NK-92 (cell line): ENCODE results near the gene SLC47A2.

Experiments used
- DNase-seq: peaks from one replicate; lab custom pipeline; 2025; ENCODE audit not compliant: unreplicated experiment; lab: John Stamatoyannopoulos, UW

SLC47A2 gene

DNA sequence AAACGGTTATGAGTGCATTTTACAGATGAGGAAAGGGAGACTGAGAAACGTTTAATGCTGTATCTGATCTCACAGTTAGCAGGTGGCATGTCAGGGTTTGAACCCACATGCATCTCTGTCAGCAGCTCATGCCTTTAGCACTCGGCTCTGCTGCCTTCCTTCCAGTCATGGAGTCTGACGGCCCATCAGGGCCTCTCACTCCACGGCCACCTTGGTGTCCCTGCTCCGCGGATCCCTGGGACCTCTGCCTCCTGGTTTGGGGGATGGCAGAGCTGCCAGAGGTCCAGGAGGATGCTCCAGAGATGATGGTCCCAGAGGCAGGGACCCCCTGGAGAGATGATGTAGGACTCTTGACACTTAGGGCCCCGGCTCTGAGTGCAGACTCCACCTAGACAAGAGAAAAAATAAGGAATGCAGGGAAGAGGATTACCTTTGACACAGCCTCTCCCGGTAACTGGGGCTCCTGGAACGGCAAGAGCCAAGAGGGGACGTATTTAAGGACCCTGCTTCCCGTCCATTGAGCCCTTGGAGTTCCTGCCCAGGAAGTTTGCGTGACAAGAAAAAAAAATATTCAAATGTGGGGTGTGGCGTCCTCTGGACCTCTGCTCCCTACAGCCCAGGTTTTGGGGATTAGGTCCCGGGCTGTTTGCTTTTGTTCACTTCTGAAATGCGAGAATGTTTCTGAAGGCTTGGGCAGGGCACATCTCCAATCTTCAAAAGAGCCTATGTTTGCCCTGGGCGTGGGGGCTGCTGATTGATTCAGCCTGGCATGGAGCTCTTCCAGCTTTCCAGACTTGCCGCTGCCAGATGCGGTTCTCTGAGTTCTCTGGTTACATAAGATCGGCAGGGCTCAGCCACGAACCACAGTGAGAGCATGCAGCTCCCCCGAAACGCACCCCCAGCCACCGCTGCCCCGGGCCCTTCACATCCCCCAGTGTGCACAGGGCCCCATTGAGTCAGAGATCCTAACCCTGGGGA is 31.7 kb upstream of the SLC47A2 start, which contains the start of gene ALDH3A1:
Gene ALDH3A1, minus strand, starts transcription at position 470 of the 978 bp plus-strand sequence. CDS start 3,169 bp downstream, outside the sequence.
- DNase-seq: no peak

DNA sequence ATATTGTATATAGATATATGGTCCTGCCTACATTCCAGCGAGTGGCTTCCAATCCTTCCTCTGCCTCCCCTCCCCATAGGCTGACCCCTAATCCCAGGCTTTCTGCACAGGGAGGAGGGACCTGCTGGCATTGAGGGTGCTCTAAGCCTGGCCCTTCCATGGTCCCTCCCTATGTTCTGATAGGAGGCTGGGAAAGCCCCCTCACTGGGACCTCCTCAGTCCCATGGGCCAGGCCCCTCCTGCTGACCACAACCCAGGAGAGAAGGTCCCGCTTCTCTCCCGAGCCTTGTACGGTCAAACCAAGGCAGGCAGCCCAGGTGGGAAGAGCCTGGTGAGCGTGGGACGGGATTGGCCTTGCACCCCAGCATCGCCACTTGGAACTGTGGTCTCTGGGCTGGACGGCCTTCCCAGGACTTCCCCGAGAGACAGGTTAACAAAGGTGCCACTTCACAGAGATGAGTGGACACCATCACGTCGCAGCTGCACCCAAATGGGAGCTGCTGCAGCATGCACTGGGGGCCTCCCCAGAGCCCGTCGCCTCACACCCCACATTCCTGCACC is 30.9 kb upstream of the SLC47A2 start:
- DNase-seq: no peak

DNA sequence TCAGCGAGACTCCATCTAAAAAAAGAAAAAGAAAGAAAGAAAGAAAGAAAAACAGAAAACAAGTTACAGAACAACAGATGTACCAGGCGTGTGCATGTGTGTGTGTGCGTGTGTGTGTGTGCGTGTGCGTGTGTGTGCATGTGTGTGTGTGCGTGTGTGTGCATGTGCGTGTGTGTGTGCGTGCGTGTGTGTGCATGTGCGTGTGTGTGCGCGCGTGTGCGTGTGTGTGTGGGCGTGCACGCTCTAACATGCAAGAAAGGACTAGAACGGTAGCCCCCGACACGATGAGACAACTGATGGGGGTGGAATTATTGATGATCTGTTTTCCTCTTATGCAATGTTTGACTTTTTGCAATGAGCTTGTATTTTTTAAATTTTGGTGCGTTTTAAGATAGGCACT is 30.1 kb upstream of the SLC47A2 start:
- no peak for DNase-seq

DNA sequence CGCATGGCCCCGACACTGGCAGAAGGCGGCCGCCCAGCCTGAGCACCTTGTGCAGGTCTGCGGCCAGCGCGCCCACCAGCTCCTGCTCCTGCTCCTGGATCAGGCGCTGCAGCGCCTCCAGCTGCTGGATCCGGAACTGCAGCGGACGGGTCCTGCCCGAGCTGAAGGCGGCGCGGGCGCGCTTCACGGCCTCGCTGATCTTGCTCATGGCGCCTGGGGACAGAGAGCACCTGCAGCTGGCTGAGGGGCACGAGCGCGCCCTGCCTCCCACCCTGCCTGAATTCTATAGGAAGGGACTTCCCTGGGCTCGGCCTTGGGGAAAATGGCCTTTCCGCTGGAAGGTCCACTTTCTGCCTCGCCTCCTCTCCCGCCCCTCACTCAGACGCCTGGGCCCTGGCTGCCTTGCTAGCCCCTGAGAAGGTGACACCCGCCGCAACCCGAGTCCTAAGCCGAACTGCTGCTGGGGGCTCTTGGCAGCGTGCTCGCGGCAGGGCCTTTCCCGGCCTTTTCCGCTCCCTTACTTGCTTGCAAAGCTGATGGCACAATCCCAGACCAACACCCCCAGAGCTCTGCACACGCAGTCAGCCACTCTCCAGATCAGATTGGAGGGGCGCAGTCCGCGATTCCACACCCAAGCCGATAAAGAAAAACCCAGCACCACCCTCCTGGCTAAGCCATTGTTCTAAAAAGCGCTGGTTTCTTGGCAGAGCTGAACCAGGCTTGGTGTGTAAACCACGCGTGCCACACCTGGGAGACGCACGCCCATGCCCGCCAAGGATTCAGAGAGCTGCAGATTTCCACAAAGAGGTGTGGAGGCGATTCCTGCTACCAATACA is 28.8 kb upstream of the SLC47A2 start:
- no peak for DNase-seq

DNA sequence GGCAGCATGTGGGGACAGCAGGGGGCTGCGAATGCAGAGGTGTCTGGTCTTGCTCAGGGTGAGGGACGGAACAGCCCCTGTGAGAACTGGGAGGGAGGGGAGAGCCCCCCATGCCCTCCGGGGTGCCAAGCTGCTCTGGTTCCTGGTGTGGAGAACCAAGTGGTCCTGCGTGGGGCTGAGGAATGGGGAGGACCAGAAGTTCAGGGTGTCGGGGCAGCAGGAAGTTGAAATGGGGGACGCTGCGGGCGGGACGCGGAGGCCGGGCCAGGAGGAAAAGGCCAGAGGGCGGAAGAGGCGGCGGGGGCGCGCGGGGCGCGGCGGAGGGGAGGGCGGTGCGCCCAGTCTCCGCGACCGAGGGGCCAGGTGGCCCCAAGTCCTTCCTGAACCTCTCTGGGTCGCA is 28.1 kb upstream of the SLC47A2 start:
- no peak for DNase-seq

DNA sequence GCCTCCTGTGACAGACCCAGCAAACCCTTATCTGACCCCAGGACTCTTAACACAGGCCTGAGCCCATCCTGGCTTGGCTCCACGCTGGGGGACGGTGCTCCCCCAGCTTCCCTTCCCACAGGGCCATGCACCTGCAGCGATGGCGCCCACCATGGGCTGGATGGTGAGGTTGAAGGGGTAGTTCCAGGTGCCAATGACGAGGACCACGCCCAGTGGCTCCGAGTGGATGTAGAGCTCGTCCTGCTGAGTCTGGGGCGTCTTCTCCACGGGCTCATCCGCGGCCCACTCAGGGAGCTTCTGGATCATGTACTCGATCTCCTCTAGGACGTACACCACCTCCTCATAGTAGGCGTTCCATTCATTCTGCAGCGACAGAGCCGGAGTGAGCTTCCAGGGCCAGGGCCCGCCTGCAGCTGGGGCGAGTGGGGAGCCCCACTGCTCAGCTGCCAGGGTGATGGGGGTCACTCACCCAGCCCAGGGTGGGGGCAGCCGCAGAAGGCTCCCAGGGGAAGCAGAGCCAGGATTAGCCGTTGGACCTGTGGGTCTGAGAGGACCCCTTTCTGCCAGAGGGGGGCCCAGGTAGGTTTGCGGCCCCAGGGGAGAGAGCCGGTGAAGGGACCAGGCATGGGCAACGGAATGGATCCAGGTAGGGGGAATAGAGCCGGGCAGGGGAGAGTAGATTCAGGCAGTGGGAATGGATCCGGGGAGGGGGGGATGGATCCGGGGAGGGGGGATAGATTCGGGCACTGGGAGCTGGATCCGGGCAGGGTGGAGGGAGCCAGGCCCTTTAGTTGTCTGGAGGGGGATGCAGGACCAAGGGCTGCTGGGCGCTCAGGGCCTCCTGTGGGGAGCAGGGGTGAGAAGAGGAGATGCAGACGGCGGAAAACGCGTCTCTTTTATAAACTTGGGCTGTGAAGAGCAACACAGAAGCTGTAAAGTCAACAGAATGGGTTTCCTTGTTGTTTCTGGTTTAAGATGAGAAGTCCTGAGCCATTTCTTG is 27.0 kb upstream of the SLC47A2 start:
- no peak for DNase-seq

DNA sequence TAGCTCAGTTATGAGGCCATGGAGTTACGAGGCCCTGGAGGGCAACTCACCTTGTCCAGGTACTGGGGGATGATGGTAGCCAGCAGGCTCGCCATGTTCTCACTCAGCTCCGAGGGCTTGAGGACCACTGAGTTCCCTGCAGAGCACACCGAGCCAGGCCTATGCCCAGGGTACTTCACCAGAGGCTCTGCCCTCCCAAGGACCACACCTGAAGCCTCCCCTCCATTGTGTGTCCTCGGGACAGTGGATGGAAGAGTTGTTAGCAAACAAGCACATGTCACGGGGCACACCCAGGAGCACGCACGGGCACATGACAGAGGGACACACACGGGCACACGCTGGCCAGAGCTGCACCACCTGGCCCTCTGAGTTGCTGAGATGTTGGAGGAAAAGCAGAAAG is 26.1 kb upstream of the SLC47A2 start:
- no peak for DNase-seq

DNA sequence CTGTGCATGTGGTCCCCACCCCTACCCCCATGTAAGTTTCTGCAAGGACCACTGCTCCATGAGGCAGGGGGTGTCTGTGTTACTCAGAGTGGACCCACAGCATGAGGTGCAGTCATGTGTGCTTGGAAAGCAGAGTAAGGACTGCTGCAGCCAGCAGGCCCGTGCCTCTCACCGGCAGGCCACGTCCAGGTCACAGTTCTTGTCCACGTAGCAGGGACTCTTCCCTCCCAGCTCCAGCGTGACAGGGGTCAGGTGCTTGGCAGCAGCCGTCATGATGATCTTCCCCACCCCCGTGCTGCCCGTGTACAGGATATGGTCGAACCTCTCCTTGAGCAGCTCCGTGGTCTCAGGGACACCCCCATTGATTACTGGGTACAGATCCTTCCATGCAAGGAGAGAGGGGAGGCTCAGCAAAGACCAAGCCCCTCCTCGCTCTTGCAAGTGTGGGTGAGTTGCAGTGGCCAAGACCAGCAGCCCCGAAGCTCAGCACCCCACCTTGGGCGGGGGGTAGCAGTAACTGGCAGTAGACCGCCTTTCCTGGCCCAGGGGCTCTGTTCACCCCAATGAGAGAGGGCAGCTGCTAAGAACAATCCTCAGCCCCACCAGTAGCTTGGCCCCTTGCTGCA is 25.6 kb upstream of the SLC47A2 start:
- no peak for DNase-seq

DNA sequence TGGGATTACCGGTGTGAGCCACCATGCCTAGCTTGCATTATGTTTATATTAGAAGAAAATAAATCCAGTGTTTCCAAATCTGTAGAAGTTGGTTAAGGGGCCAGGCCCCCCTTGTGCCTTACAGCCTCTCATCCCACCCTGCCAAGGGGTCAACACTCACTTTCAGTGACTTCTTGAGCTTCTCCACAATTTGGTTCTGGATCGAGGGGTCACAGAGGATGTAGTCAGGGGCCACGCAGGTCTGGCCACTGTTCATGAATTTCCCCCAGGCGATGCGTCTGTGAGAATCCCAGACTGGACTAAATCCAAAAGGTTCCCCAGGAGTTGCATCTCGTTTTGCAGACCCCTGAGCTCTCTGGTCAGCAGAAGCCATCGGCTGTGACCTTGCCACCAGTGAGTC is 24.5 kb upstream of the SLC47A2 start:
- DNase-seq: no peak

DNA sequence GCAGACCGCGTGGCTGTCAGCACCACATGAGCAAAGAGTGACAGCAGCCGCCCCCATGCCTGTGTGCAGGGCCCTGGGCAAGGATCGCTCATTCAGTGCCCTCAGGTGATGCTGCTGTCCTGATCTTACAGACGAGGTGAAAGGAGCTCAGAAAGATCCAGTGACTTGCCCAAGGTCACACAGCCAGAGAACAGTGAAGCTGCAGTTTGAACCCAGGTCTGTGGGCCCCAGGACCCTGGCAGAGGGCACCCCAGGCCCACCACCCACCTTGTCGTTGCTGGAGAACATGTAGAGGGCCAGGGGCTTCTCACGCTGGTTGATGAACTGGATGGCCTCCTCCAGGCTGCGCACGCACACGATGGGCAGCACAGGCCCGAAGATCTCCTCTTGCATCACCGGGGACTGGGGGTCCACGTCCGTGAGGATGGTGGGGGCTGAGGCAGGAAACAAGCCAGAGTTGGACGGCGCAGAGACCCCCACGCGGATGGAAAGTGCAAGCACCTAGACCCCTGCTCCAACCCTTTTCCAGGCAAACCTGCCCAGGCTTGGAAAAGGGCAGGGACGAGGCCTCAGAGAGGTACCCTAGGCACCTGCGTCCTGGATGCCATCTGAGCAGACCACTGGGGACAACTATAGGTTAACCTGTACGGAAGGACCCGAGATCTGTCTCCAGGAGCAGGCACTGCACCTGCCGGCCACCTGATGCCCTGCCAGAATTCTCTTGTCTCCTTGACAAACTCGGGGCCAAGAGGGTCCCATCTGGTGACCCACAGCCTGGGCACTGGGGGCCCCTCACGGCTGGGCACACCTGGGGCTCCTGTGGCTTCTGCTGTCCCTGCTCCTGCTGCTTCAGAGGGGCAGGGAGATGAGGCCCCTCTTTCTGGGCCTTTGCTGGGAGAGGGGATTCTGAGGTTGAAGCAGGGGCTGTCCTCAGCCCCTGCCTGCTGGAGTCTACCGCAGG is 23.1 kb upstream of the SLC47A2 start:
- no peak for DNase-seq

DNA sequence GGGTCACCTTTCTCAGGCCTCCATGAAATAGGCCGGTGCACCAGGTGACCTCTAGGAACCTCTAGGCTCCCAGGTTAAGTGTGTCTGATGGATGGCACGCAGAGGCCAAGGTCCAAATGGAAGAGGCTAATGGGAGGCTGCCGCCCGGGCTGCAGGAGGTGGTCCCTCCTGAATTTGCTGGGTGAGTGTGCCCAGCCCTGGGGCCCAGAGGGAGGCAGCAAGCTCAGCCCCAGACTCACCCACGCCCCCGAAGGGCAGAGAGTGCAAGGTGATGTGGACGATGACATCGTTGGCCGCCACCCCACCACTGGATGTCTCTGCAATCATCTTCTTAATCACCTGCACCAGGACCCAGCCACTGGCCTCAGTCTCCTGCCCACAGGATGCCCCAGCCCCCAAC is 22.4 kb upstream of the SLC47A2 start:
- no peak for DNase-seq

DNA sequence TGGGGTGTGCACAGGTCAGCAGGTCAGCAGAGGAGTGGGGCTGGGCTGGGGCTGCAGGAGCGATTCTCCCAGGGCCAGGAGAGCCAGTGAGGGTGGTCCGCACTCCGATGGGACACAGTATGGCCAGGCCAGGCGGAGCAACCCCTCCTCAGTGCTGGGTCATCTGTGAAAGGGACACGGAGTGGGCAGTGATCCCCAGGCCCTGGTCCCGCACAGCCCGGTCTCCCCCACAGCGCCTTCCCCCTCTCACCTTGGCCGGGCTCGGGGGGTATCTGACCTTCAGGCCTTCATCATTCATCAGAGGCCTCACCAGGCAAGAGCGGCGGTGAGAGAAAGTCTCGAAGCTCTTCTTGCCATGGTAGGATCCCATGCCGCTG is 21.7 kb upstream of the SLC47A2 start:
- no peak for DNase-seq

DNA sequence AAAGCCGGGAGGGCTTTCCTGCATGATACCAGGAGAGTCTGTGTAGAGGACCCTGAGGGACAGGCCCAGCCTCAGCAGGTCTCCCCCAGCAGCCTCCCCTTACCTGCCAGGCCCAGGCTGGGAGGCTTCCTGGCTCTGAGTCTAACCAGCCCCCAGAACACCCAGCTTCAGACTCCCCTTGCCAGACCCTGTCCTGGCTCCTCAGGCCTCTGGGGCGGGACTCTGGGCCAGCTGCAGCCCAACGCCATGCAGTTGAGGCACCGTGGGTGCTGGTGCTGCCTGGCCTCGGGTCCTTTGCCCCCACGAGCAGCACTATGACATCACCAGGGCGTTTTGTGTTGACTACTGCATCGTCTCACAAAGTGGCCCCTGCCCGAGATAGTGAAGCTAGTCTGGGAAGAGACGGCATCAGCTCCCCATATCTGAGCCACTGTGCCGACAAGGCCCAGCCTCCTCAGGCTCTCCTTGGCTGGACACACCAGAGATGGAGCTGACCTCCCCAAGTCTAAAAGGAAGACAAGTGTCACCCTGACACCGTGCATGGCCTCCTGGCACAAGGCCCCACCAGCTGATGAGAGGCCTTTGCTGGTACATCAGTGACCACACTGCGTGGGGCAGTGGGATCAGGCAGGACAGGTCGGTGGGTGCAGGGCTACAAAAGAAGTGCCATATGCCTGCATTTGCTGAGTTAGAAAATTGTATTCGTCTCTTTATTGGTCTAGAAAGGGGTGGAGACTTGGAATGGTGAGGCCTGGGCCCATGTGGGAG is 21.1 kb upstream of the SLC47A2 start:
- no peak for DNase-seq

DNA sequence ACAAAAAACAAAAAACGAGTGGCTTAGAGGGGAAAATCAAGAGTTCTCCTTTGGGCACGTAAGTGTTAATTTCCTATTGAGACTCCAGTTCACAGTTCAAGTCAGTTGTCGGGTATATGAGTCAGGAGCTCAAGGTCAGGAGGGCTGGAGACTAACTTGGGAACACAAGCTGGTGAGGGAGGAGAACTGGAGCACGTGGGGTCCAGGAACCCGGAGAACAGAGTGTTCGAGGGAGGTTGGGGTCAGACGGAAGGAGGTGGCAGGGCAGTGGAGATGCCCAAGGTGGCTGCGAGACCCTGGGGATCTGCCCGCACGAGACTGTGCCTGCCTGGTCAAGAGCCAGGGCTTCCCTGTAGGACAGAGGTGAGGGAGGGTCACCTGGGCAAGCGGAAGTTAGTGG is 19.7 kb upstream of the SLC47A2 start:
- no peak for DNase-seq

DNA sequence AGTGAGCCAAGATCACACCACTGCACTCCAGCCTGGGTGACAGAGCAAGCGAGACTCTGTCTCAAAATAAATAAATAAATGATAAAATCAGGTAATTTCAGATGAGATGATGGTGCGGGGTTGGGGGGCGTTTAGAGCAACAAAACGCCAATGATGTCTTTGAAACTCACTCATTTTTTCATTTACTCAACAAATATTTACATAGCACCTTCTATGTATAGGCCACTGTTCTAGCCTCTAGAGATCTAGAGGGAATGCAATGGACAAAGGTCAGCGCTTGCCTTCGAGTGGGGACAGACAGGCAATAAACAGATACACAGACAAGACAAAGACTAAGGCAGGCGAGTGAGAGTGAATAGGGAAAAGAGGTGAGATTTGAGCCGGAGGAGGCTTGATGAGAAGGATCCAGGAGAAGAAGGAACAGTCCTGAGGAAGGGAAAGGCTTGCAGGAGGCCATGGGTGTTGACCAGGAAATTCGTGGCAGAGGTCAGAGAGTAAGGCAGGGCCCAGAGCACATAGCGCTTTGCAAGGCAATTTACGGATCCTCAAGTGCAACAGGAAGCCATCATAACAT is 17.7 kb upstream of the SLC47A2 start:
- DNase-seq: no peak

DNA sequence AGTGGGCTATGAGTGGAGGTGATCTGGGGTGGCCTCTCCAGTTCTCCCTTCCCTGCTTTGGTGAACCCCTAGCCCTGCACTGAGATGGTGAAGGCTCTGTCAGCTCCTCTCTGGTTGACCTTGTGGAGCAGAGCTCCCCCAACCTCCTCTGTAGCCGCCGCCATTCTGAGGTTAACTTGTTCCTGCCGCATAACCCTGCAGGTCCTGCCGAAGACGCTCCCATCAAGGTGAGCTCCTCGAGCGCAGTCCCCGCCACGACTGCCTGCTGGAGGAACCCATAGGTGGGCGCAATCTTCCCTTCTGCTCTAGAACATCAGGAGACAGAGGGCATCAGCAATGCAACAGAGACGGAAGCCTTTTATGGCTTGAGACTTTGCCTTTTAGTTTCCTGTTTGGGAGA is 15.2 kb upstream of the SLC47A2 start:
- DNase-seq: no peak

DNA sequence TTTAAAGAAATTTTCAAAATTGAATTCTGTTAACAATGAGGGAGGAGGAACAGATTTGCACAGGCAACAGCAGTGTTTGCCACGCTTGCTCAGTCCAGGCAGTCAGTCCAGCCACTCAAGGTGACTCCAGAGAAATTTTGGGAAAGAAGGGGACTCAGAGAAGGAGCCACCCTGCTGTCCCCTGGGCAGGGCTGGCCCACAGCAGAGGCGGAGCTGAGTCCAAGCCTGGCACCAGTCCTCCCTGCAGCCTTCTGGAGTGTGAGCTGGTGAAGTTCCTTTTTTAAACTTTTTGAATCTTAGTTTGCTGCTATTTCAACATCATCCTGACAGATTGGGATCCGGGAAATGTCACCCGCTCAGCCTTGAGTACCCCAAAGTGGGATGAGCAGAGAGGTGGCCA is 14.5 kb upstream of the SLC47A2 start:
- no peak for DNase-seq

DNA sequence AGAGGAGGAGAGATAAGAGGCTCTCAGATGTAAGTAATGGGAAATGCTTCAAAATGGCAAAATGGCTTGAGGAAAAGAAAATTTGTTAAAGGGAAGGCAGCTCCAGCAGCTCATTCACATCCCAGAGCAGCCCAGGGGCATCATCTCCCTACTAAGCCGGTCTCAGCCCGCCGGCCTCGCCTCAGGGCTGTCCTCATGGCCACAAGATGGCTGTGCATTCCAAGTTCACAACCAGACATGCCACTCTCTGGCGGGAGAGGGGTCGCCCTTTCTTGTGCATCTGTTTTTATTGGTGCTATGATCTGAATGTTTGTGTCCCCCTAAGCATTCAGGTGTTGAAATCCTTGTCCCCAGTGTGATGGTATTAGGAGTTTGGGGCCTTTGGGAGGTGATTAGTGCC is 13.5 kb upstream of the SLC47A2 start:
- no peak for DNase-seq
